ENCODE results near the gene SIX2.
A peak's percentile ranks its signal among the peaks of the same experiment; 100 is the strongest.

SIX2 gene

GRCh38 chr2:45001869-45002385 lies 7.3 kb downstream of the SIX2 start:
- H2BK5ac ChIP-seq (ENCODE audit: low read depth, low read length, poor library complexity): no peak overlapping the region
- no peak overlapping the region for H3K4me2 ChIP-seq (ENCODE audit: low read length)
- H3K18ac ChIP-seq (ENCODE audit: low read length): no peak overlapping the region
- no peak overlapping the region for H4K12ac ChIP-seq (ENCODE audit: low read depth, low read length)
- no peak overlapping the region for H2AFZ ChIP-seq (ENCODE audit: insufficient read depth, low read length, poor library complexity)
- H3K14ac ChIP-seq (ENCODE audit: low read length): no peak overlapping the region
- H2BK120ac ChIP-seq (ENCODE audit: insufficient read depth, low read length, poor library complexity): no peak overlapping the region
- H3K23ac ChIP-seq (ENCODE audit: low read length): no peak overlapping the region
- H3K9ac ChIP-seq (ENCODE audit: low read length): no peak overlapping the region
- H3K79me2 ChIP-seq (ENCODE audit: control insufficient read depth, insufficient read depth, low read length, poor library complexity): no peaks in the 10 kb centered on the region
- no peak overlapping the region for H4K8ac ChIP-seq (ENCODE audit: low read depth, low read length)
- no peak for DNase-seq
- H2BK12ac ChIP-seq (ENCODE audit: low read length): no peak overlapping the region
- H2AK5ac ChIP-seq (ENCODE audit: low read length): no peak overlapping the region
- no peaks in the 10 kb centered on the region for H3K79me1 ChIP-seq (ENCODE audit: low read length)
- no peak overlapping the region for H4K91ac ChIP-seq (ENCODE audit: low read depth, low read length)
- peaks cover 82% of the 10 kb centered on the region for H3K27me3 ChIP-seq (ENCODE audit: insufficient read depth, low read length)
- H3K4me3 ChIP-seq (ENCODE audit: low read depth, low read length): no peak overlapping the region
- no peak overlapping the region for H3K27ac ChIP-seq (ENCODE audit: low read depth, low read length)
- H3K9me3 ChIP-seq (ENCODE audit: insufficient read depth, low read depth, low read length): peaks cover 8% of the 10 kb centered on the region
- no peak overlapping the region for H3K4ac ChIP-seq (ENCODE audit: low read depth, low read length)
- peaks cover 8 to 10% of the 10 kb centered on the region in 2 experiments for H3K4me1 ChIP-seq (ENCODE audit: control insufficient read depth in 1 of 2, insufficient read depth in 2 of 2, low read length in 2 of 2)
- WGBS (ENCODE audit: extremely low coverage, insufficient coverage, insufficient read length): no CpG with 5 or more reads among the region's 9 CpGs
- H3K36me3 ChIP-seq (ENCODE audit: control insufficient read depth in 1 of 2, insufficient read depth in 2 of 2, low read length in 2 of 2): no peaks in the 10 kb centered on the region

- no peak overlapping the region for H2AK5ac ChIP-seq (ENCODE audit: low read length)
- peak overlapping the region; percentile 58 for H3K4me2 ChIP-seq (ENCODE audit: low read length)
- H4K12ac ChIP-seq (ENCODE audit: low read depth, low read length): no peak overlapping the region
- H3K18ac ChIP-seq (ENCODE audit: low read length): no peak overlapping the region
- H3K79me2 ChIP-seq (ENCODE audit: control insufficient read depth, insufficient read depth, low read length, poor library complexity): no peaks in the 10 kb centered on the region
- H4K91ac ChIP-seq (ENCODE audit: low read depth, low read length): no peak overlapping the region
- H4K8ac ChIP-seq (ENCODE audit: low read depth, low read length): no peak overlapping the region
- WGBS (ENCODE audit: extremely low coverage, insufficient coverage, insufficient read length): no CpG with 5 or more reads among the region's 61 CpGs
- H3K36me3 ChIP-seq (ENCODE audit: control insufficient read depth in 1 of 2, insufficient read depth in 2 of 2, low read length in 2 of 2): no peaks in the 10 kb centered on the region
- no peak overlapping the region for H3K4me3 ChIP-seq (ENCODE audit: low read depth, low read length)
- no peak overlapping the region for H3K27ac ChIP-seq (ENCODE audit: low read depth, low read length)
- H3K79me1 ChIP-seq (ENCODE audit: low read length): no peaks in the 10 kb centered on the region
- H2BK120ac ChIP-seq (ENCODE audit: insufficient read depth, low read length, poor library complexity): no peak overlapping the region
- H3K23ac ChIP-seq (ENCODE audit: low read length): no peak overlapping the region
- no peak overlapping the region for H3K14ac ChIP-seq (ENCODE audit: low read length)
- no peak for DNase-seq
- H3K27me3 ChIP-seq (ENCODE audit: insufficient read depth, low read length): peaks cover 74% of the 10 kb centered on the region
- no peak overlapping the region for H2BK5ac ChIP-seq (ENCODE audit: low read depth, low read length, poor library complexity)
- H3K4me1 ChIP-seq (ENCODE audit: control insufficient read depth in 1 of 2, insufficient read depth in 2 of 2, low read length in 2 of 2): peaks cover 8 to 10% of the 10 kb centered on the region in 2 experiments
- no peak overlapping the region for H2BK12ac ChIP-seq (ENCODE audit: low read length)
- no peak overlapping the region for H3K4ac ChIP-seq (ENCODE audit: low read depth, low read length)
- H2AFZ ChIP-seq (ENCODE audit: insufficient read depth, low read length, poor library complexity): peak overlapping the region; percentile 35
- H3K9ac ChIP-seq (ENCODE audit: low read length): no peak overlapping the region
- peaks cover 8% of the 10 kb centered on the region for H3K9me3 ChIP-seq (ENCODE audit: insufficient read depth, low read depth, low read length)
Observed at GRCh38 chr2:45000921-45001868, 8.1 kb downstream of the SIX2 start.

DNA sequence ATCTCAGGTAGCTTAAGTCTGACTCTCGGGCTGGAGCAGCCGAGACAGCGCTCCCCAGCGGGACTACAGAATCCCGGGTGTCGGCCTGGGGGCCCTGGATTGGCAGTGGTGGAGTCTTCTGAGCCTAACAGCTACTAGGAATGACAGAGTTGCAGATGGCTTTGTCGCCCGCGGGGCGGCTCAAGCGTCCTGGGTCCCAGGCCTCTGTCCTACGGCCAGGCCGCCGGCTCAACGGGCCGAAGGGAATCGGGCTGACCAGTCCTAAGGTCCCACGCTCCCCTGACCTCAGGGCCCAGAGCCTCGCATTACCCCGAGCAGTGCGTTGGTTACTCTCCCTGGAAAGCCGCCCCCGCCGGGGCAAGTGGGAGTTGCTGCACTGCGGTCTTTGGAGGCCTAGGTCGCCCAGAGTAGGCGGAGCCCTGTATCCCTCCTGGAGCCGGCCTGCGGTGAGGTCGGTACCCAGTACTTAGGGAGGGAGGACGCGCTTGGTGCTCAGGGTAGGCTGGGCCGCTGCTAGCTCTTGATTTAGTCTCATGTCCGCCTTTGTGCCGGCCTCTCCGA lies 8.8 kb downstream of the SIX2 start:
- no peaks in the 10 kb centered on the region for H3K79me1 ChIP-seq (ENCODE audit: low read length)
- no peak overlapping the region for H3K4me3 ChIP-seq (ENCODE audit: low read depth, low read length)
- H3K27me3 ChIP-seq (ENCODE audit: insufficient read depth, low read length): peaks cover 67% of the 10 kb centered on the region
- no peak for DNase-seq
- no peak overlapping the region for H4K91ac ChIP-seq (ENCODE audit: low read depth, low read length)
- H3K14ac ChIP-seq (ENCODE audit: low read length): no peak overlapping the region
- no peak overlapping the region for H4K8ac ChIP-seq (ENCODE audit: low read depth, low read length)
- no peak overlapping the region for H2AFZ ChIP-seq (ENCODE audit: insufficient read depth, low read length, poor library complexity)
- peaks cover 8 to 10% of the 10 kb centered on the region in 2 experiments for H3K4me1 ChIP-seq (ENCODE audit: control insufficient read depth in 1 of 2, insufficient read depth in 2 of 2, low read length in 2 of 2)
- no peak overlapping the region for H3K18ac ChIP-seq (ENCODE audit: low read length)
- H2AK5ac ChIP-seq (ENCODE audit: low read length): no peak overlapping the region
- no peak overlapping the region for H2BK12ac ChIP-seq (ENCODE audit: low read length)
- no peaks in the 10 kb centered on the region for H3K79me2 ChIP-seq (ENCODE audit: control insufficient read depth, insufficient read depth, low read length, poor library complexity)
- H3K23ac ChIP-seq (ENCODE audit: low read length): no peak overlapping the region
- no CpG with 5 or more reads among the region's 36 CpGs for WGBS (ENCODE audit: extremely low coverage, insufficient coverage, insufficient read length)
- H3K9me3 ChIP-seq (ENCODE audit: insufficient read depth, low read depth, low read length): peaks cover 5% of the 10 kb centered on the region
- no peak overlapping the region for H2BK5ac ChIP-seq (ENCODE audit: low read depth, low read length, poor library complexity)
- H3K4me2 ChIP-seq (ENCODE audit: low read length): peak overlapping the region; percentile 58
- H4K12ac ChIP-seq (ENCODE audit: low read depth, low read length): no peak overlapping the region
- H3K9ac ChIP-seq (ENCODE audit: low read length): no peak overlapping the region
- H3K27ac ChIP-seq (ENCODE audit: low read depth, low read length): no peak overlapping the region
- no peak overlapping the region for H3K4ac ChIP-seq (ENCODE audit: low read depth, low read length)
- H2BK120ac ChIP-seq (ENCODE audit: insufficient read depth, low read length, poor library complexity): no peak overlapping the region
- H3K36me3 ChIP-seq (ENCODE audit: control insufficient read depth in 1 of 2, insufficient read depth in 2 of 2, low read length in 2 of 2): no peaks in the 10 kb centered on the region

GRCh38 chr2:44999540-44999939 lies 9.7 kb downstream of the SIX2 start:
- no peak overlapping the region for H3K27ac ChIP-seq (ENCODE audit: low read depth, low read length)
- H3K14ac ChIP-seq (ENCODE audit: low read length): no peak overlapping the region
- H3K23ac ChIP-seq (ENCODE audit: low read length): no peak overlapping the region
- no peak overlapping the region for H4K91ac ChIP-seq (ENCODE audit: low read depth, low read length)
- no peak overlapping the region for H2AFZ ChIP-seq (ENCODE audit: insufficient read depth, low read length, poor library complexity)
- no CpG with 5 or more reads among the region's 10 CpGs for WGBS (ENCODE audit: extremely low coverage, insufficient coverage, insufficient read length)
- no peaks in the 10 kb centered on the region for H3K79me2 ChIP-seq (ENCODE audit: control insufficient read depth, insufficient read depth, low read length, poor library complexity)
- H3K18ac ChIP-seq (ENCODE audit: low read length): no peak overlapping the region
- no peaks in the 10 kb centered on the region for H3K79me1 ChIP-seq (ENCODE audit: low read length)
- no peak overlapping the region for H2BK5ac ChIP-seq (ENCODE audit: low read depth, low read length, poor library complexity)
- no peak overlapping the region for H3K4me2 ChIP-seq (ENCODE audit: low read length)
- H3K27me3 ChIP-seq (ENCODE audit: insufficient read depth, low read length): peaks cover 60% of the 10 kb centered on the region
- H4K8ac ChIP-seq (ENCODE audit: low read depth, low read length): no peak overlapping the region
- H3K36me3 ChIP-seq (ENCODE audit: control insufficient read depth in 1 of 2, insufficient read depth in 2 of 2, low read length in 2 of 2): no peaks in the 10 kb centered on the region
- no peak overlapping the region for H3K4ac ChIP-seq (ENCODE audit: low read depth, low read length)
- no peak overlapping the region for H3K9ac ChIP-seq (ENCODE audit: low read length)
- H2BK12ac ChIP-seq (ENCODE audit: low read length): no peak overlapping the region
- H3K4me1 ChIP-seq (ENCODE audit: control insufficient read depth in 1 of 2, insufficient read depth in 2 of 2, low read length in 2 of 2): peaks cover 4 to 10% of the 10 kb centered on the region in 2 experiments
- peaks cover 5% of the 10 kb centered on the region for H3K9me3 ChIP-seq (ENCODE audit: insufficient read depth, low read depth, low read length)
- no peak overlapping the region for H2BK120ac ChIP-seq (ENCODE audit: insufficient read depth, low read length, poor library complexity)
- no peak for DNase-seq
- no peak overlapping the region for H2AK5ac ChIP-seq (ENCODE audit: low read length)
- H4K12ac ChIP-seq (ENCODE audit: low read depth, low read length): no peak overlapping the region
- no peak overlapping the region for H3K4me3 ChIP-seq (ENCODE audit: low read depth, low read length)

Data from trophoblast cell (in vitro differentiated cells and primary cell).